HG03521 (cell line): ENCODE results near the gene SIKE1.
A peak's percentile ranks its signal among the peaks of the same experiment; 100 is the strongest.
"Not testable (repeated sequence)": the region's sequence is repeated elsewhere in the genome, so short reads cannot be mapped to it uniquely, and the experiment has no call there.

Source experiments
- ATAC-seq: cut with Tn5 transposase; IDR thresholded peaks from one replicate; pipeline ENCODE4 v1.9.1; 2021; ENCODE audit warnings: mild to moderate bottlenecking, moderate library complexity; ENCODE audit not compliant: unreplicated experiment

SIKE1 gene

DNA sequence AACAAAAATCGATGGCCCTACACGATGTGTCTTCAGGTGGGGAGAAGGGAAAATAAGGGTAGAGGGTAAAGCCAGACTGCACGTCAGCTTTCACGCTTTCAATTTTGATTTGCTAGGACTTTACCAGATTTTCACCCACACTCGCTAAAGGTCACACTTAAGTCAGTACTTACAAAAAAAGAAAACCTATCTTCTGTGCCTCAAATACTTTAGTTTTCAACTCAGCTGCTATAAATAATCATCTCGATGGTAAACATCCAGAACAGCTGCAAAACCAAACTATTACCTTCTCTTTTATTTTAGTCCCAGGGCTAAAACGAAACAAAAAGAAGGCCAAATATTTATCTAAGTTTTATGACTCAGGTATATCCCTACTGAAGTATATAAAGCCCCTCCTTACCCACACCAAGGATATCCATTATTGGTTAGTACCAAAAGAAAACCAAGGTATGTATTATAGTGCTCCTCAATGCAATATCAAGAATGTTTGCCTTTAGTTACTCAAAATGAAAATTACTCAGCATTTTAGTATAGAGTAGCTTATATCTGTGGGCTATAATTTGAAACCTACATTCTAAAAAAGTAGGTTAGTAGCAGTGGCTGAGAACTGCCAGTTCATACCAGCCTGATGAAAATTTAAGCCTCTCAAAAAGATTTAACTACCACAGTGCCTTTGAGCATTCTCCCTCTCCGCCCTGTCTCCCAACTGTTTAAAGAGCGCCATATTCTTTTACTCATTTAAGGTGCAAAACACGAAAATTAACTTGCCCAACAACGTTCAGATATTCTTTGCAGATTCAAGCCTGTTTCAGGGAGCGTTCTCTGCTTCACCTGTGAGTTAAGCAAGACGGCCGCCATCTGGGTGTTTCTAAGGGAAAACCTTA is 24.2 kb downstream of the SIKE1 start:
- peak; percentile 26 for ATAC-seq

DNA sequence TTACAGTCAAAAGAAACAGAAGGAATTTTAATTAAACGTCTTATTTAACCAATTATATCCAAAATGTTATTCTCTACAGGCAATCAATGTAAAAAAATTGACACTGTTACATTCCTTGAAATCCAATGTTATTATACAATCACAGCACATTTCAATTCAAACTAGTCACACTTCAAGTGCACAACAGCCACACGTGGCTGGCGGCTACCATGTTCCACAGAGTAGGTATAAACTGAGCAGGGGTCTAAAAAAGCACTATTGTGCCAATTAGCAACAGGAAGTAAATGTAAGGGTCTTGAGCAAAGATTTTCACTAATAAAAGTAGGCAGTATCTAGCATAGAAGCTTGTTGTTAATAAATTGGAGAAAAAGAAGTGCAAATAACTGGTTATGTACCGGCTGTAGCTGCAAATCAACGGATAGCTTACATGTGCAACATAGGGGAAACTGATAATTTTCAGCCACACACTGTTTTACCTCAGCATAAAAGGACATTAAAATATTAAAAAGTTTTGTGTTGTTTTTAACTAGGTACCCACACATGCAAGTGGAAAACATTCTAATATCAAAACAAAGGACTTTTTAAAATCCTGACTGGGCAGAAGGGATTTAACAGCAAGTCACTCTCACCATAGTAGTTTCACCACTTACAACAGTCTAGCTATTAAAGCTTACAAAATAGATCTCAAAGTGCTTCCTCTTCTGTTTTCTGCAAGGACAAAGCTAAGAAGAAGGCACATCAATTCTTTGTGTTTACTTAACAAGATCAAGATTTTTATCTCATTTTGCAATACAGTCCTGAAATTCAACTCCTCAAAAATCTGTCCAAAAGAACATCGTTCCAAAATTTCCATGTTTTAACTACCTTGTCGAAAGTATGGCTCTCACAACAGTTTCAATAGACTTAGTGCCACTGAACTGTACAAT is 25.2 kb downstream of the SIKE1 start:
- ATAC-seq: no peak

DNA sequence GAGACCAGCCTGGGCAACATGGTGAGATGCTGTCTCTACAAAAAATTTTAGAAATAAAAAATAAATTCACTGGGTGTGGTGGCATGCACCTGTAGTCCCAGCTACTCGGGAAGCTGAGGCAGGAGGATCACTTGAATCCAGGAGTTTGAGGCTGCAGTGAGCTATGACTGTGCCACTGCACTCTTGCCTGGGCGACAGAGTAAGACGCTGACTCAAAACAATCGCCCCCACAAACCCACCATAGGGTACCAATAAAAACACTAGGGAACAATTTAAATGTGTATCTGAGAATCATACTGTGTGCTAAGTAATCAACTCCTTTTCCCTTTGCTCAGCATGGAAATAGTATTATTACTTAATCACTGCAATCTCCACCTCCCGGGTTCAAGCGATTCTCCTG is 26.8 kb downstream of the SIKE1 start:
- ATAC-seq: not testable (repeated sequence)

DNA sequence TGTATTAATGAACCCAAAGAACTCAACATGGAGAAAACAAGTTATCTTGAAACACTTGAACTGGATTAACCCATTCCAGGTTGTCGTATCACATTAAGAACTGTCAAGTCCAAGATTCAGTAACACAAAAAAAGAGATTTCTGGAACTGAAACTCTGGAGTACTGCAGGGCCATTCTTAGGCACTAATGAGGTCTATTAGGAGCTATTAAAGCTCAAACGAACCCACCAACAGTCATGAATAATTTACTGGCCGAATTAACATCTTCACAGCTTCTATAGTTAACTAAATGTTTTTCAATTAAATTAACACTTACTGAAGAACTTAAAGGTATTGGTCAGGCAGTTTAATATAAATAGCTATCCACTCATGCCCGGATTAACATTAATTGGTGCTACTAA is 27.3 kb downstream of the SIKE1 start:
- no peak for ATAC-seq

DNA sequence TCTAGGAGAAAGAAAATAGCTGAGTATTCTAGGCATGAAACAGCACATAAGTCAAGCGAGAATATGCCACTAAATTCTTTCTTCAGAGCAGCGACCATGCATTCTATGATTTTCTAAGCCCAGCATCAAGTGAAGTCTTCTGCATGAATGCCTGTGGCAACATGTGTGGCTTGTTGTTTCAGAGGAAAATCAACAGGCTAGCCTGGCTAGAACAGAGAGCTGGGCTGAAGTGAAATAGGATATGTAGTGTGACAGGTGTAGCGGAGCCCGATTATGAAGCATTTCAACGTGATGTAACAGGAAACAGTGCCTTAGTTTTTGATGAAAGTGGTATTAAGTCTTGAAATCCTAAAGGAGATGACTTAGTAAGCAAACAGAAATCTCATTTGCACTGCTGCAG is 29.7 kb downstream of the SIKE1 start:
- no peak for ATAC-seq

DNA sequence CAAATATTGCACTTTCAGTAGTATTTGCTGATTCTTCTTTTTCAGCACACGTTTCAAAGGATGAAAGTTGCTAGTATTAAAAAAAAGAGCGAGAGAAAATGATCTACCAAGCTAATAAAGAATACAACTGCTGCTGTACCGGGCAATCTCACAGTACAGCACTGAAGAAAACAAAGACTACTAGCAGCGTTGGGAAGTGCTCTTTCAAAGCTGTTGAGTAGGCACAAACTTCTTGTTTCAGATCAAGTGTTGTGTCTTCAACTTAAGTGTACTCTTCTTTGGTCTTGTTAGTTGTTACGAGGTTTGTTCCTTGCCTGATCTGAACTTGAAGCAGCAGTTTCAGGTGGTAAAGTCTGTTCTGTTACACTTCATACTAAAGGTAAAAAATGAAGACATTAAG is 30.6 kb downstream of the SIKE1 start:
- ATAC-seq: no peak

DNA sequence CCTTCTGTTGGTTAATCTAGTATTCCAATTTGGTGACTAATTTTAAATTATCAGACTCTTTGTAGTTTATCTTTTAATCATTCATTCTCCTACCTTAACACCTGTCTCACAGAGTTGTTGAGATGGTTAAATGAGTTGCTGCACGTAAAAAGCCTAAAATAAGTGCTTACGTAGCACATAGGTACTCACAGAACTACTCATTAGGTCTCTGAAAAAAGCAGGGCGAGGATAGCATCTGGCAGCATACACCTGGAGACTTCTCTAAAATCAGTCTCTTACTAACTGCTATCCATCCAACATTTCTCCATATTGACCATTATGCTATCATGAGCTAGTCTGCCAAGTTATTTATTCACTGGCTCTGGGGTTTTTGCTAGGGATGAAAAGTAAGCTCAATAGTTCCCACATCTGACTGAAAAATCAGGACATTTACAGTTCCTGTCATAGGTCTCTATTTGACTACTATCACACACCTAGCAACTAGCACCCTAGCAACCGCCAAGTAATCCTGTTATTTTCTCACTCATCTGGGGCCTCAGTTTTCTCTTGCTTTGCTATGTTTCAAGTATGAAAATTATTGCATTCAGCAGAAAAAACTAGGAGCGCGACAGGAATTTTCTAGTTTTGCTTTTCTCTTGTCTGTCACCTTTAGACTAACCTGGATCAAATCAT is 33.9 kb downstream of the SIKE1 start:
- no peak for ATAC-seq

DNA sequence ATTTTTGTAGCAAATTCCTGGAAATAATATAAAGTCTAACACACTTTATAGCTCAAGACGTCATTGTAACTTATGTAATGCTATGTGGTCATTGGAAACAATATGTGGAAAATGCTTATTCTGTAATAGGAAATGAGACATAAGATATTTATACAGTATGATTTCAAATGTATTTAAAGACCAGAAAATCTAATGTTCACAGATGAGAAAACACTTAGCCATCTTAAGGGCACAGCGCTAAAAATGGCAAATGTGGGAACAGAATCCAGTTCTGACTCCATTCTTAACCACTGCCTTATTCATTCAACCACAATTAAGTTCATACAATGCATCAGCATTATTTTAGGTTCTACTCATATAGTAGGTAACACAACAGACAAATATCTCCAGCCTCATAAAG is 35.2 kb downstream of the SIKE1 start:
- no peak for ATAC-seq

DNA sequence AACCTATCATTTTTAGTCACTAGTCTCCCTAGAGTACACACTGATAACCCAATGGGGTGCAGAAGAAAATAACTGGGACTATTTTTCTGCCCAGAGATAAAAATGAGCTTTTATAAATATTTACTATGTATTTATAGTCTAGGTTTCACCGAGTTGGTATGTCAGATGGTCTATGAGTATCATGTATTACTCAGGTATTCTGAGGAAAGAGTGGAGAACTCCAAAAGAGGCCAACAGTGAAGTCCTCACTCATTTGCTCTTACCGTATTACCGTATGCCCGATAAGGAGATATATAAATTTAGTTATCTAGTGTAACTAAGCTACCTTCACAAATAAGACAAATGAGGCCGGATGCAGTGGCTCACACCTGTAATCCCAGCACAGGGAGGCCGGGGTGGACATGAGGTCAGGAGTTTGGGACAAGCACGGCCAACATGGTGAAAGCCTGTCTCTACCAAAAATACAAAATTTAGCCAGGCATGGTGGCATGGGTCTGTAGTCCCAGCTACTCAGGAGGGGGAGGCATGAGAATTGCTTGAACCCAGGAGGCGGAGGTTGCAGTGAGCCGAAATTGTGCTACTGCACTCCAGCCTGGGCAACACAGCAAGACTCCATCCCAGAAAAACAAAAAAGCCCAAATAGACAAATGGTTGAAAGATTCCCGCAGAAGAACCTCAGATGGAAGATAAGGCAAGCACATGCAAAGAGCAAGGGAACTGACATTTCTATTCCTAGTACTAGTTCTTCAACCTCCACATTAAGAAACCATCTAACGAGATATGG is 38.3 kb downstream of the SIKE1 start:
- ATAC-seq: no peak

DNA sequence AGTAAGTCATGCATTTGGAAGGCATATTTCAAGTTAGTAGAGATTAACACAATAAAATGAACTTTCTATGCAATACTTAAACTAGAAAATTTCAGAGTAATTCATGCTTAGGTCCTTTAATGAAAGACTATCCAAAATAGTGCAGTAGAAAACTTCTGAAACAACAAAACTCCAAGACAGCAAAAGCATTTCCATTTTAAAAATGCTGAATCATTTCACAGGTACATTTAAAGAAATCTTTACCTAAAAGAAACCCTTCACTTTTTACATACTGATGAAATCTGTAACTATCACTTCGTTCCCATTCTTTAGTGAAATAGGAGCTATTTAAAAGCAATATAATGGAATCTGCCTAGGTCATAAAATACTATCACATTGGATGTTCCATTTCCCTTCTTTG is 40.2 kb downstream of the SIKE1 start:
- ATAC-seq: no peak

DNA sequence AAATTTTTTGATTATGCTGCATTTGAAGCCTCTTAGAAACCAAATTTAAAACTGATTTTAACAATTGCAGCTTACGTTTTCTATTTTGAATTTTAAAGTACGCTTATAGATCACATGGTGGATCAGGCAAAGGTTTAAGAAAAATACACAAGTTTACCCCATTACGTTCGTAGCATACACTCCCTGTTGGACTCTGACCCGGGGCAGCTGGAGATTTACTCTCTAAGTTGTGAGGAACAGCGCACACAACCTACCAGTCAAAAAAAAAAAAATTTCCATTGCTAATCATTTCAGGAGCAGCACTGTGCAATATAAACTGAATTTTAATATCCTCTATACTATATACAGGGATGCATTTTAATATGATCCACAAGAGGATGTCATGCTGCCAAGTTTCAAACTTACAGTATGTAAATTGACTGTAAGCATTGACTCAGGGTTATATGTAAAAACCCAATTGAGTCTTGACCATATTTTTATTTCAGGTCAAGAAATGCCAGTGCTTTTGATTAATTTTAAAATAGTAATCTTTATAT is 43.1 kb downstream of the SIKE1 start:
- no peak for ATAC-seq

DNA sequence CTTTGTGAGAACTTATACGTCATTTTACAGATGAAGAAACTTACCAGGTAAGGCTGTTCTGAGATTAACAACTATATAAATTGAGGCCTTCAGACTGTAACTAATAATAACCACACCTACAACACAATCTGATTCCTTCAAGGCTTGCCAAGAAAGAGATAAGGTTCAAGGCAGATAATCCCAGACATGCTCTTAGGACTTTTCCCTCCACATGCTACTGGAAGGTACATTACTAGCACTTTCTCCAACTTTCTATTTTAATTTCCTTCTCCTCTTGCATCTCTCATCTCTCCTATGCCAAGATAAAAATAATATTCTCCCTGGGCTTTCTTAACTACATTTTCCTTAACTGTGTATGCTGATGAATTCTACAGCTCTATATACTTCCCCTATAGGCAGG is 45.0 kb downstream of the SIKE1 start:
- no peak for ATAC-seq

DNA sequence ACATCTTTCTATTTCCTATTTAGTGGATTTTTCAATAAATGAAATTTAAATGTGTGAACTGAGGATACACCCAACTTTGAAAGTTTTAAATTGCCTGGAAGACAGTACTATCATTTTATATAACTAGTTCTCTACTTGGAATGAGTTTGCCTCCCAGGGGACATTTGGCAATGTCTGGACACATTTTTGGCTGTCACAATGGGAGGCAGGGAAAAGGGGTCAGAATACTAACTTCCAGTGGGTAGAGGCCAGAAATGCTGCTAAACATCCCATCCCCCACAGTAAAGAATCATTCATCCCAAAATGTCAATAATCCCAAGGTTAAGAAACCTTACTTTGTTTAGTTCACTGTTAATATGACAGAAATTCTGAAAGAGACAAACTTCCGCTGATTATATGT is 50.7 kb downstream of the SIKE1 start:
- ATAC-seq: no peak

DNA sequence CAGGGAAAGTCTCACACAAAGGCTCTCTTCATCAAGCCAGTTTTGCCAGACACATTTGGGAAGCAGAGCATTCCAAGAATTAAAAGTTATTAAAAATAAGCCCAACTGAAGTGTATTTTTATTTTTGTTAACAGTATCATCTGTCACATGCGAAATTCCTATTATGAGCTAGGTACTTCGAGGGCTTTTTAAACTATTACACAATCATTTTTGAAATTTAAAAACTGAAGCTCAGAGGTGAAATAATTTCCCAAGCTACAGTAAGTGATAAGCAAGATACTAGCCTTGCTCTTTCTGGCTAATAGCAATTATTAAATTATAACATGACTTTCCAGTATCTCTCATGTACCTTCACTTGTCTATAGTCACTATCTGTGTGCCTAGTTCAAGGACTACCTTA is 51.9 kb downstream of the SIKE1 start:
- ATAC-seq: no peak

DNA sequence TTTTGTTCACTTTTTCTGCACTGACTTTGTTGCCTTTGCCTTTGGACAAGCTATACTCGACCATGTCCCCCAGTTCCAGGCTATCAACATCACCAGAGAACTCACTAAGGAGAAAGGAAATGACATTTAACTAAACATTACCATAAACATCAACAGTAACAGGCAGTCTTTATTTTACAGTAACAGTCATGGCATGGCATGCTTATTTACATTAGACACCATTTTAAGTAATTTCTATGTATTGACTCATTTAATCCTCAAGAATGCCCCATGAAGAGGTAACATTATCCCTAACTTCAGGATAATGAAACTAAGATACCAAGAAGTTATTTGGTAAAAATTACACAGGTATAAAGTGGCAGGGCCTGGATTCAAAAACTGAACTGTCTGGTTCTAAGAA is 55.3 kb downstream of the SIKE1 start:
- ATAC-seq: no peak

DNA sequence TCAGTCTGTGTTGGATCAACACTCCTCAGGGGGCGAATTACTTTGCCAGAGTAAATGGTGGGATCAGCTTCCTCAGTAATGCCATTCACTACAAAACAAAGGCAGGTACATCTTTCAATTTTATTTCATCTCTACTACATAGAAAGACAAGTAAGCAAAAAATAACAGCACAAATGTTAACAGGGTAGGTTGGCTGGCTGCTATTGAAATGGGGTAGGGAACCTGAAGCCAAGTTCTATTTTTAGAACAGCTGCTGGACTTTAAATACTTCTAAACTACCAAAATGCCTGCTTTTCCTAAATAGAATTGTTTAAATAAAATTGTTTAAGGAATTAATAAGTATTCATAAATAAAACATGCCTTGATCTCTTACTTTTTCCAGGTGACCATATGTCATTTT is 56.6 kb downstream of the SIKE1 start:
- ATAC-seq: no peak

DNA sequence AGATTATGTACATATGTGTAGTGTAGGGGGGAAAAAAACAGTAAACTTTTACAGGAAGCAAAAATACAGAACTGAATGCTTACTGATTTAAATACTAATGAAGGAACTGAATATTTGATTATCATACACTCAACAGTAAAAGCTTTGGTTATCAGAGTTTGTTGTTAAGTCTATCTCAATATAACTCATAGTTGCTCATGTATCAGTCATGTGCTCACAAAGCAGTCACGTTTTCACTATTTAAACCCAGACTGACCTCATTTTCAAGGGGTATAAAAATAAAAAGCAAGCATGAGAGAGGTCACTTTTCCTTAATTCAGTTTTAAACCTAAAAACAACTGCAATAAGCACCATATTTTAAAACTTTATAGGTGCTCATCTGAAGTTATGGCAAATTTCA is 57.0 kb downstream of the SIKE1 start:
- no peak for ATAC-seq

DNA sequence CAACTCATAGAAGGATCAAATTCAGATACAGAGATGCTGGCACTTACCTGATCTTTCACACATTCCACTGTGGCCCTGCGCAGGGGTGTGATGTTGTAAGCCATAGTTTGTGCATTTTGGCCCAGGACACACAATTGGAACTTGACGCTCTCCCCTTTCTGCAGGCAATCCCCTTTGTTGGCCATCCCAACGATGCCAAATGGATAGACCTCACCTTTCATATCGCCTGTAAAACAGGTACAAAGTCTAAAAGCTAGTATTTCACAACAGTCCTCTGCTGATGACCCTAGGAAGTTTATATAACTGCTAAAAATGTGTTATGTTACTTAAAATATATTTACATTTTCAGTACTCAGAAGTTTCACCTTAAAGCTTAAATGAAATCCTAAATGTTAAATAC is 60.0 kb downstream of the SIKE1 start:
- ATAC-seq: no peak
